Measurements from ENCODE around the gene MMRN1. TPM values are rescaled to one million over a fixed set of nuclear protein-coding genes. Genes with fewer than 3 reads are reported as not detected.

Gene MMRN1
- total and polyA plus RNA-seq, 2 of the 8 experiments (the other 6 are each of a cell fraction or from before 2014, with no cell fraction given): not detected

DNA sequence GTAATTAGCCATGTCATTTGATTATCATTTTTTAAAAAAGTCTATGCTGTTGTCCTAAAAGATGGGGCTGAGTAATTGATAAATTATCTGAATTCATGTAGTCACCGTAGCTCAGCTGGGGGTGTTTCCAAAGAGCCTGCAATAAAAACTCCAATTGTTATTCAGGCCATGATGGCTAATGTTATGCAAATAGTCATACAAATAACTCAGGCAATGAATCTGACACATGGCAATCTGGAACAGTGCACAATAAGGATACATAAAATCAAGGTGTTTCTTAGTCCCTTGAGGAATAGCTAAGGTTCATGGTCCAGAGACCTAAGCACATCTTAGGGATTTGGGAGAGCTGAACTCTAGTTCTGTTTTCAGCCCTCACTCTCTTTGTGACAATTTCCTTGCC is 15.2 kb downstream of the MMRN1 start:
- Histone ChIP-seq H3K23me2 (ENCODE audit: low read depth, low read length) (no peaks in the 10 kb centered on the region), H3K79me1 (ENCODE audit: low read depth, low read length) (no peaks in the 10 kb centered on the region), H2BK120ac (replicated peaks; ENCODE audit: low read depth, low read length) (no peak overlapping the region), H4K8ac (ENCODE audit: extremely low read depth, insufficient read depth, low read length) (no peak overlapping the region), H3K4ac (replicated peaks; ENCODE audit: insufficient read length, low read depth, low read length) (no peak overlapping the region), H3K27me3 (replicated peaks in 1 of 4; ENCODE audit: control insufficient read depth in 3 of 4, extremely low read depth in 1 of 4, insufficient read depth in 3 of 4, low read length in 3 of 4) (no peaks in the 10 kb centered on the region), H3K4me2 (ENCODE audit: insufficient read depth in 1 of 2, low read depth in 2 of 2, low read length in 2 of 2) (no peak overlapping the region), H4K5ac (ENCODE audit: insufficient read length, low read depth, low read length) (no peak overlapping the region), H2AFZ (ENCODE audit: low read length) (no peak overlapping the region), H2BK12ac (ENCODE audit: low read depth, low read length) (no peak overlapping the region), H3K9me3 (ENCODE audit: insufficient read depth in 2 of 2, low read depth in 1 of 2, low read length in 1 of 2) (no peaks in the 10 kb centered on the region), H3K56ac (replicated peaks; ENCODE audit: insufficient read length, low read depth, low read length) (no peak overlapping the region), H3K79me2 (ENCODE audit: control insufficient read depth in 1 of 2, insufficient read depth in 2 of 2, low read length in 2 of 2) (no peaks in the 10 kb centered on the region), H3K36me3 (ENCODE audit: control insufficient read depth in 2 of 4, insufficient read depth in 4 of 4, low read length in 3 of 4) (no peaks in the 10 kb centered on the region), H3K4me3 (ENCODE audit: extremely low read depth in 1 of 4, insufficient read depth in 2 of 4, low read depth in 3 of 4, low read length in 4 of 4) (no peak overlapping the region), H4K20me1 (replicated peaks in 1 of 2; ENCODE audit: control insufficient read depth in 1 of 2, insufficient read depth in 2 of 2, low read length in 2 of 2) (no peaks in the 10 kb centered on the region), H3K23ac (ENCODE audit: insufficient read length) (no peak overlapping the region), H3K27ac (ENCODE audit: low read depth, low read length) (no peak overlapping the region), H2BK5ac (ENCODE audit: low read depth, low read length) (no peak overlapping the region), H3K18ac (ENCODE audit: extremely low read depth, low read length) (no peak overlapping the region), H2BK20ac (ENCODE audit: low read length) (no peak overlapping the region), H3K9ac (replicated peaks in 1 of 4; ENCODE audit: extremely low read depth in 1 of 4, low read depth in 3 of 4, low read length in 3 of 4) (no peak overlapping the region), H2BK15ac (ENCODE audit: low read length) (no peak overlapping the region), H4K91ac (replicated peaks; ENCODE audit: insufficient read length, low read length) (no peak overlapping the region), H3K14ac (ENCODE audit: insufficient read length) (no peak overlapping the region), H3K4me1 (replicated peaks in 1 of 4; ENCODE audit: control insufficient read depth in 3 of 4, insufficient read depth in 4 of 4, low read length in 3 of 4) (no peaks in the 10 kb centered on the region; a peak in 1 of 7 replicates), H2AK5ac (ENCODE audit: low read depth, low read length) (no peak overlapping the region)
- POLR2A ChIA-PET (ENCODE audit: partially characterized antibody): no interaction called here
- no peak for DNase-seq (ENCODE audit: low read depth in 1 of 2, low spot score in 2 of 2)
- no peak for FAIRE-seq
- WGBS, 2 experiments (ENCODE audit: extremely low coverage in 1 of 2, insufficient coverage in 1 of 2, insufficient read length in 1 of 2, insufficient replicate concordance in 2 of 2, low coverage in 1 of 2, low lambda C conversion rate in 2 of 2, missing lambda C conversion rate in 1 of 2): 96% methylated on average over 1 of the region's 1 CpG; no CpG with 5 or more reads in 1 of the 2 experiments
- TF ChIP-seq TEAD4 (IDR thresholded peaks at IDR 0.05; ENCODE audit: low read depth, low read length) (no peak), RFX5 (IDR thresholded peaks at IDR 0.05; ENCODE audit: borderline replicate concordance, low read depth, low read length) (no peak), CHD1 (IDR thresholded peaks at IDR 0.05; ENCODE audit: low read depth, low read length) (no peak), SAP30 (IDR thresholded peaks at IDR 0.05; ENCODE audit: insufficient read depth, insufficient replicate concordance, low read length) (no peak), CBX8 (IDR thresholded peaks at IDR 0.05; ENCODE audit: borderline replicate concordance, low read depth, low read length) (no peak), EP300 (IDR thresholded peaks at IDR 0.05; ENCODE audit: borderline replicate concordance in 1 of 2, low read depth in 2 of 2, low read length in 2 of 2) (no peak), HDAC6 (IDR thresholded peaks at IDR 0.05; ENCODE audit: low read depth, low read length) (no peak), ZNF274 (IDR thresholded peaks at IDR 0.05; ENCODE audit: borderline replicate concordance, extremely low read depth, low read length) (no peak)
- CTCF ChIA-PET (ENCODE audit: partially characterized antibody): interaction anchor here (0.7 to 1.5 kb wide), 3 partner anchors 14 to 323 kb away, joined by 3 to 5 read pairs (median 4); no protein-coding TSS in a partner anchor
